Type B pancreatic cell (in vitro differentiated cells): ENCODE measurements around the gene STAM. TPM values are rescaled to one million over a fixed set of nuclear protein-coding genes. Genes with fewer than 3 reads are reported as not detected.
A peak's percentile ranks its signal among the peaks of the same experiment; 100 is the strongest.

Source experiments
- DNase-seq: peaks from one replicate; pipeline ENCODE4 v3.0.0; 2021; ENCODE audit warnings: mixed read lengths; ENCODE audit not compliant: unreplicated experiment; ENCODE audit errors: extremely low spot score
- H3K27ac Mint-ChIP-seq: 2 replicates; pipeline ENCODE4 v1.8.0; 2021; ENCODE audit warnings: mild to moderate bottlenecking, mixed read lengths
- H3K27me3 Mint-ChIP-seq: 2 replicates; pipeline ENCODE4 v1.8.0; 2021; ENCODE audit warnings: mixed read lengths
- H3K36me3 Mint-ChIP-seq: 2 replicates; pipeline ENCODE4 v1.8.0; 2021; ENCODE audit warnings: mixed read lengths
- H3K4me1 Mint-ChIP-seq: one replicate; pipeline ENCODE4 v1.8.0; 2021; ENCODE audit warnings: mixed read lengths; ENCODE audit not compliant: unreplicated experiment
- H3K4me3 Mint-ChIP-seq: 2 replicates; pipeline ENCODE4 v1.8.0; 2021; ENCODE audit warnings: mild to moderate bottlenecking, mixed read lengths
- H3K9me3 Mint-ChIP-seq: 2 replicates; pipeline ENCODE4 v1.8.0; 2021; ENCODE audit warnings: mixed read lengths
- total RNA-seq: library from RNA; stranded (reverse); gene quantifications from 2 replicates; pipeline ENCODE4 v1.2.1, GENCODE V29; 2021; ENCODE audit warnings: low replicate concordance
- TF ChIP-seq, protein P1 (sequence below): fragments of 200-600 bp; sonication (generic); conservative IDR thresholded peaks from 2 replicates; pipeline ENCODE4 v1.5.0; 2021; ENCODE audit warnings: antibody characterized with exemption, mild to moderate bottlenecking

STAM gene
- total RNA-seq, 1 donor from 2014 or later: 26.3 TPM

DNA sequence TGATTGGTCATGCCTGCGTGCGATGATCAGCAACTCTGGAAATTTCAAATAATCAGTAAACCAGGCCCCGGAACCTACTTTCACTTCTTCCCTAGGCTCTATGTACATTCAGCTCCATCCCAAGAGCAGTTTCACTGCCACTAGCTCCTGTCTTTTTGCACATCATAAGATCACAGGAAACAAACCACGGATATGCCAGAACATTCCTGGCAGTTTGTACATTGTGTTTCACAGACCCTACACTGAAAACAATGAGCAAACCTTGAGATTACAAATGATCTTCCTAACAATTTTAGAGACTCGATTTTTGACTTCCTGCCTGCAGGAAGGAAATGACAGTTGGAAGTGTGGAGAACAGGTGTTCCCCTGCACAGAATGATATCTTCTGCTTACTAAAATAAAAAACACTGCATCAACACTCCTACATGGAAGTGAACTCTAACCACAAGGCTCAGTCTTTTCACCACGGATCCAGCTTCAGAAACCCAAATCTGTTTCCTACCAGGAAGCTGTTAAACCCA lies 100.5 kb downstream of the STAM start:
- no peaks in the 10 kb centered on the region for H3K27me3 Mint-ChIP-seq
- H3K4me3 Mint-ChIP-seq: no peak overlapping the region
- TF ChIP-seq, protein P1, sequence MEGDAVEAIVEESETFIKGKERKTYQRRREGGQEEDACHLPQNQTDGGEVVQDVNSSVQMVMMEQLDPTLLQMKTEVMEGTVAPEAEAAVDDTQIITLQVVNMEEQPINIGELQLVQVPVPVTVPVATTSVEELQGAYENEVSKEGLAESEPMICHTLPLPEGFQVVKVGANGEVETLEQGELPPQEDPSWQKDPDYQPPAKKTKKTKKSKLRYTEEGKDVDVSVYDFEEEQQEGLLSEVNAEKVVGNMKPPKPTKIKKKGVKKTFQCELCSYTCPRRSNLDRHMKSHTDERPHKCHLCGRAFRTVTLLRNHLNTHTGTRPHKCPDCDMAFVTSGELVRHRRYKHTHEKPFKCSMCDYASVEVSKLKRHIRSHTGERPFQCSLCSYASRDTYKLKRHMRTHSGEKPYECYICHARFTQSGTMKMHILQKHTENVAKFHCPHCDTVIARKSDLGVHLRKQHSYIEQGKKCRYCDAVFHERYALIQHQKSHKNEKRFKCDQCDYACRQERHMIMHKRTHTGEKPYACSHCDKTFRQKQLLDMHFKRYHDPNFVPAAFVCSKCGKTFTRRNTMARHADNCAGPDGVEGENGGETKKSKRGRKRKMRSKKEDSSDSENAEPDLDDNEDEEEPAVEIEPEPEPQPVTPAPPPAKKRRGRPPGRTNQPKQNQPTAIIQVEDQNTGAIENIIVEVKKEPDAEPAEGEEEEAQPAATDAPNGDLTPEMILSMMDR: no peak

GRCh38 chr10:17747883-17748550 lies 104.1 kb downstream of the STAM start:
- no peaks in the 10 kb centered on the region for H3K9me3 Mint-ChIP-seq
- no peaks in the 10 kb centered on the region for H3K36me3 Mint-ChIP-seq
- no peaks in the 10 kb centered on the region for H3K27me3 Mint-ChIP-seq
- H3K4me3 Mint-ChIP-seq: no peak overlapping the region
- no peak for DNase-seq
- peaks cover 6% of the 10 kb centered on the region for H3K4me1 Mint-ChIP-seq
- TF ChIP-seq, protein P1: no peak
- H3K27ac Mint-ChIP-seq: no peak overlapping the region

More for the DNA sequence above, 100.5 kb downstream of the STAM start:
- Mint-ChIP-seq H3K36me3 (no peaks in the 10 kb centered on the region), H3K27ac (no peak overlapping the region), H3K9me3 (no peaks in the 10 kb centered on the region), H3K4me1 (peaks cover 10% of the 10 kb centered on the region)
- no peak for DNase-seq

GRCh38 chr10:17749890-17750289 lies 105.9 kb downstream of the STAM start:
- no peaks in the 10 kb centered on the region for H3K36me3 Mint-ChIP-seq
- H3K9me3 Mint-ChIP-seq: no peaks in the 10 kb centered on the region
- H3K4me3 Mint-ChIP-seq: no peak overlapping the region
- no peak overlapping the region for H3K27ac Mint-ChIP-seq
- DNase-seq: no peak
- no peaks in the 10 kb centered on the region for H3K4me1 Mint-ChIP-seq
- TF ChIP-seq, protein P1: no peak
- H3K27me3 Mint-ChIP-seq: no peaks in the 10 kb centered on the region

GRCh38 chr10:17751781-17752445 lies 108.0 kb downstream of the STAM start, which contains the start of gene TMEM236:
Gene TMEM236 (plus strand): TSS chr10:17752201. CDS start chr10:17752296, 95 bp downstream.
- no peak for DNase-seq
- peak within 1 kb of the TSS; percentile 21 for H3K4me3 Mint-ChIP-seq
- H3K36me3 Mint-ChIP-seq: no peaks in the 10 kb centered on the region
- no peak within 1 kb of the TSS for H3K27ac Mint-ChIP-seq
- TF ChIP-seq, protein P1: no peak
- no peaks in the 10 kb centered on the region for H3K27me3 Mint-ChIP-seq
- H3K4me1 Mint-ChIP-seq: no peaks in the 10 kb centered on the region
- H3K9me3 Mint-ChIP-seq: no peaks in the 10 kb centered on the region

GRCh38 chr10:17756557-17757217 lies 112.7 kb downstream of the STAM start:
- Mint-ChIP-seq H3K36me3 (no peaks in the 10 kb centered on the region), H3K4me3 (peak overlapping the region; percentile 9), H3K4me1 (no peaks in the 10 kb centered on the region), H3K27me3 (no peaks in the 10 kb centered on the region), H3K27ac (peak overlapping the region; percentile 30), H3K9me3 (peaks cover 8% of the 10 kb centered on the region)
- TF ChIP-seq, protein P1: no peak
- DNase-seq: no peak
